Astrocyte (in vitro differentiated cells and primary cell): ENCODE data around the gene KIRREL3. TPM values are rescaled to one million over a fixed set of nuclear protein-coding genes. Genes with fewer than 3 reads are reported as not detected.

Experiments
- DNase-seq: peaks from one replicate; pipeline ENCODE4 v3.0.0-alpha.2; 2010; ENCODE audit warnings: low read depth
- FAIRE-seq: peaks from 2 replicates; lab custom pipeline; 2011; peaks lifted over from hg19 to GRCh38; lab: Jason Lieb, UNC
- H2AFZ ChIP-seq: 2 replicates; pipeline ENCODE4 v1.6.0; 2012; ENCODE audit warnings: low read depth, low read length, inconsistent platforms
- H3K27ac ChIP-seq: 2 replicates; pipeline ENCODE4 v1.5.1; 2011; ENCODE audit warnings: low read depth, low read length, inconsistent platforms
- H3K27me3 ChIP-seq: 2 replicates; pipeline ENCODE4 v1.6.0; 2011; ENCODE audit warnings: low read length, inconsistent platforms; ENCODE audit not compliant: insufficient read depth
- H3K36me3 ChIP-seq: 2 replicates; pipeline ENCODE4 v1.5.1; 2011; ENCODE audit warnings: low read length, inconsistent platforms; ENCODE audit not compliant: insufficient read depth
- H3K4me1 ChIP-seq: 2 replicates; pipeline ENCODE4 v1.5.1; 2011; ENCODE audit warnings: low read length, inconsistent platforms; ENCODE audit not compliant: insufficient read depth
- H3K4me2 ChIP-seq: 2 replicates; pipeline ENCODE4 v1.6.0; 2012; ENCODE audit warnings: low read length, inconsistent platforms
- H3K4me3 ChIP-seq: 2 replicates; pipeline ENCODE4 v1.5.1; 2011; ENCODE audit warnings: low read depth, mild to moderate bottlenecking, low read length, inconsistent platforms; ENCODE audit not compliant: insufficient read depth
- H3K79me2 ChIP-seq: 2 replicates; pipeline ENCODE4 v1.6.0; 2012; ENCODE audit warnings: mild to moderate bottlenecking, low read length, inconsistent platforms; ENCODE audit not compliant: insufficient read depth
- H3K9ac ChIP-seq: 2 replicates; pipeline ENCODE4 v1.6.0; 2012; ENCODE audit warnings: mild to moderate bottlenecking, low read length, inconsistent platforms
- H3K9me3 ChIP-seq: 2 replicates; pipeline ENCODE4 v1.5.1; 2012; ENCODE audit warnings: low read depth, mild to moderate bottlenecking, low read length, inconsistent platforms; ENCODE audit not compliant: insufficient read depth
- H4K20me1 ChIP-seq: 2 replicates; pipeline ENCODE4 v1.6.0; 2012; ENCODE audit warnings: low read length, inconsistent platforms; ENCODE audit not compliant: insufficient read depth
- H3K27ac Mint-ChIP-seq: one replicate; pipeline ENCODE4 v1.8.0; 2021; ENCODE audit warnings: mild to moderate bottlenecking, mixed read lengths; ENCODE audit not compliant: unreplicated experiment
- H3K27me3 Mint-ChIP-seq: one replicate; pipeline ENCODE4 v1.8.0; 2021; ENCODE audit warnings: low read depth, mixed read lengths; ENCODE audit not compliant: unreplicated experiment
- H3K36me3 Mint-ChIP-seq: one replicate; pipeline ENCODE4 v1.8.0; 2021; ENCODE audit warnings: low read depth, mixed read lengths; ENCODE audit not compliant: unreplicated experiment
- H3K4me1 Mint-ChIP-seq: one replicate; pipeline ENCODE4 v1.8.0; 2021; ENCODE audit warnings: low read depth, mixed read lengths; ENCODE audit not compliant: unreplicated experiment
- H3K4me3 Mint-ChIP-seq: one replicate; pipeline ENCODE4 v1.8.0; 2021; ENCODE audit warnings: mild to moderate bottlenecking, moderate library complexity, mixed read lengths; ENCODE audit not compliant: unreplicated experiment
- H3K9me3 Mint-ChIP-seq: one replicate; pipeline ENCODE4 v1.8.0; 2021; ENCODE audit warnings: mild to moderate bottlenecking, mixed read lengths; ENCODE audit not compliant: unreplicated experiment
- CTCF ChIP-seq: IDR thresholded peaks from 2 replicates; pipeline ENCODE4 v1.5.1; 2011; ENCODE audit warnings: low read depth, mild to moderate bottlenecking, inconsistent platforms, low read length, moderate library complexity; ENCODE audit not compliant: insufficient read depth
- EZH2 ChIP-seq: IDR thresholded peaks from 2 replicates; pipeline ENCODE4 v1.6.1; 2012; ENCODE audit warnings: mild to moderate bottlenecking, low read length, inconsistent platforms; ENCODE audit not compliant: insufficient read depth
- total RNA-seq: library from RNA; stranded (reverse); gene quantifications from 2 replicates; pipeline ENCODE4 v1.2.1, GENCODE V29; 2021

The KIRREL3 gene
- total RNA-seq, 1 donor from 2014 or later, result 0.91 TPM

- H3K4me3 ChIP-seq, result no peak overlapping the region
- DNase-seq (no peak), FAIRE-seq (no peak)
- no peak overlapping the region for H3K27ac ChIP-seq
- H2AFZ ChIP-seq, result no peak overlapping the region
- Mint-ChIP-seq H3K36me3 (no peaks in the 10 kb centered on the region), H3K4me1 (peaks cover 11% of the 10 kb centered on the region), H3K27ac (no peak overlapping the region), H3K9me3 (peaks cover 3% of the 10 kb centered on the region), H3K27me3 (peaks cover 14% of the 10 kb centered on the region), H3K4me3 (no peak overlapping the region)
- H4K20me1 ChIP-seq, result no peaks in the 10 kb centered on the region
- TF ChIP-seq EZH2 (no peak), CTCF (no peak)
- H3K4me1 ChIP-seq, result peaks cover 7% of the 10 kb centered on the region
- H3K27me3 ChIP-seq, result no peaks in the 10 kb centered on the region
- no peak overlapping the region for H3K9ac ChIP-seq
- no peaks in the 10 kb centered on the region for H3K9me3 ChIP-seq
- no peak overlapping the region for H3K4me2 ChIP-seq
- no peaks in the 10 kb centered on the region for H3K36me3 ChIP-seq
- H3K79me2 ChIP-seq, result no peaks in the 10 kb centered on the region
Measured at GRCh38 chr11:126658306-126659056, 342.1 kb downstream of the KIRREL3 start.

GRCh38 chr11:126655807-126656128 lies 344.8 kb downstream of the KIRREL3 start:
- no peaks in the 10 kb centered on the region for H3K27me3 ChIP-seq
- no peak for DNase-seq
- no peak overlapping the region for H3K4me3 ChIP-seq
- no peaks in the 10 kb centered on the region for H3K36me3 Mint-ChIP-seq
- H3K9me3 Mint-ChIP-seq, result peaks cover 3% of the 10 kb centered on the region
- H3K27ac ChIP-seq, result no peak overlapping the region
- TF ChIP-seq EZH2 (no peak), CTCF (no peak)
- H4K20me1 ChIP-seq, result no peaks in the 10 kb centered on the region
- no peak for FAIRE-seq
- H3K9ac ChIP-seq, result peak overlapping the region; percentile 24
- H3K4me2 ChIP-seq, result peak overlapping the region; percentile 41
- no peaks in the 10 kb centered on the region for H3K36me3 ChIP-seq
- no peak overlapping the region for H3K27ac Mint-ChIP-seq
- H3K27me3 Mint-ChIP-seq, result peaks cover 6% of the 10 kb centered on the region
- no peaks in the 10 kb centered on the region for H3K9me3 ChIP-seq
- H2AFZ ChIP-seq, result peak overlapping the region; percentile 21
- H3K4me1 Mint-ChIP-seq, result peaks cover 11% of the 10 kb centered on the region
- no peaks in the 10 kb centered on the region for H3K79me2 ChIP-seq
- peaks cover 7% of the 10 kb centered on the region for H3K4me1 ChIP-seq
- H3K4me3 Mint-ChIP-seq, result no peak overlapping the region
